UCSD-AML1 (cell line): Measurements from ENCODE around the gene SCAMP4.

Experiments used
- DNase-seq: peaks from one replicate; lab custom pipeline; 2025; ENCODE audit not compliant: unreplicated experiment; lab: John Stamatoyannopoulos, UW

Gene SCAMP4

DNA sequence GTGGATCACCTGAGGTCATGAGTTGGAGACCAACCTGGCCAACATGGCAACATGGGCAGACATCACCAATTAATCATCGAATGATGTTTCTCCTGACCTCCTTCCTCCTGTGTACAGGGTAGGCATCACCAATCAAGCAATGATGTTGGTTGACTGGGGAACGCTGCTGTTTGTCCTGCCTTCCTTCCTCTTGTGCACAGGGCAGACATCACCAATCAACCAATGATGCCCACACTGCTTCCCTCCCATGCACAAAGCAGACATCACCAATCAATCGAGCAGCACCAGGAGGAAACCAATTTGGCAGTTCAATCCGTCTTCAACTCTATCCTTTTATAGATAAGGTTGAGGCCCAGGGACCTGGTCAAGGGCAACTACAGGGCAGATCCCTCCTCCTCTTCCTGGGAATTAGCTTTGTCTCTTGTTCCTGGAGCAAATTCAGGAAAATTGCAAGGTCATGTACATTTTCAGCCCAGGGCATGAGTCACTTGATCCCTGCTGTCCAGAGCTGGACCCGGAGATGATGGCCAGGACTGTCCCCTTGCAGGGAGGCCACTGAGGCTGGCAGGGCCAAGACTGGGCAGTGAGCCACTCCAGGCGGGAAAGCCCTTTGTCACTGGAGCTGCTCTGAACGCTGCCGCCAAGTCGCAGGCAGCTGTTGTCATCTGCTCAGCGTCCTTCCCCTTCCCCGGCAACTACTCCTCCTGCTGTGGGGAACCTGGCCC, 30.4 kb downstream of the SCAMP4 start:
- peak; percentile 37 for DNase-seq

DNA sequence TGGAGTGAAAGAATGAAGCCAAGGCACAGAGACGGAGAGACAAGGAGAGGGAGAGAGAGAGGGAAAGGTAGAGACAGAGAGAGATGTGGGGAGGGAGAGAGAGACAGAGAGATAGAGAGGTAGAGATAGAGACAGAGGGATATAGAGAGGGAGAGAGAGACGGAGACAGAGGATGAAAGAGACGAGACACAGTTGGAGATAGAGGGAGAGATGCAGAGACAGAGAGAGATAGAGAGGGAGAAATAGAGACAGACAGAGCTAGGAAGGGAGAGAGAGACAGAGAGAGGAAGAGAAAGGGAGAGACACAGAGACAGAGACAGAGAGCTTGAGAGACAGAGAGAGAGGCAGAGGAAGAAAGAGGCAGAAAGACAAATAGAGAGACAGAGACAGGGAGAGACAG, 31.2 kb downstream of the SCAMP4 start:
- no peak for DNase-seq

DNA sequence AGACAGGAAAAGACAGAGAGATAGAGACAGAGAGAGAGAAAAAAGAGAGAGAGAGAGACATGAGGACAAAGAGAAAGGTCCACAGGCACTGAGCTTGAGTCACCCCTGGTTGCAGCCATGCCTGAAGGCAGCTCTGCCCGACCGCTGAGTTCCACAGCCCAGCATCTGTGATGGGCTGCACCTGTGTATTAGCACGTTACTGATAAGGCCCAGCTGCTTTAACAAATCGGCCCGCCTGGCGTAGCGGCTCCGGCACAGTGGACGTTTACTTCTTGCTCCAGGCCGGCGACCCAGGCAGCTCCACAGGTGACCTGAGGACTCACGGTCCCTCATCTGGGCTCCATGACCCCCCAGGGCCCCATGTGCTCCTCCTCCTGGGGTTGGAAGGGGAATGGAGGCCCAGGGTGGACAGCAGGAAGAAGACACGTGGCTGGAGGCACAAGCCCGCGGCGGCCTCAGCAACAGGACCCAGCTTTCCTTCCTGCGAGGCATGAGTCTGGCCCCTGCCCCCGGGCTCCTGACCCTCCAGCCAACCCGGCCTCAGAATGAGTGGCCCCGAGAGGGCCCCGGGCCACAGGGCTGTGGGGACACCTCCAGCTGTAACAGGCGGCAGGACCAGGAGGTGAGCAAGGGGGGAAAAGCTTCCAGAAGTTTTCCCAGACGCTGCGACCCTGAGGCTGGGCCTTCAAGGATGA, 31.9 kb downstream of the SCAMP4 start:
- DNase-seq = no peak

DNA sequence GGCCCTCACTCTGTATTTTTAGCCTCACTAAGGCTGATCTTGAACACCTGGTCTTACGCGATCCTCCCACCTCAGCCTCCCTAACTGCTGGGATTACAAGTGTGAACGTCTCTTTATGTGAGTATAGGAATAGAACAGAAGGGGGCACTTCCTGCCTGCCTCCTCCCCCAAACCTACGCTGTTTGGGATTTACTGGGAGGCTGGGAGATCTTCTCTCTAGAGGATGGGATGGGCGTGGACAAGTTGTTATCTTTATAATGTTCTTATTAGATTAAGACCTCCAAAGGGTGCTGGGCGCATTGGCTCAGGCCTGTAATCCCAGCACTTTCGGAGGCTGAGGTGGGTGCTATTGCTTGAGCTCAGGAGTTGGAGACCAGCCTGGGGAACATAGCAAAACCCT, 32.9 kb downstream of the SCAMP4 start:
- DNase-seq = no peak

DNA sequence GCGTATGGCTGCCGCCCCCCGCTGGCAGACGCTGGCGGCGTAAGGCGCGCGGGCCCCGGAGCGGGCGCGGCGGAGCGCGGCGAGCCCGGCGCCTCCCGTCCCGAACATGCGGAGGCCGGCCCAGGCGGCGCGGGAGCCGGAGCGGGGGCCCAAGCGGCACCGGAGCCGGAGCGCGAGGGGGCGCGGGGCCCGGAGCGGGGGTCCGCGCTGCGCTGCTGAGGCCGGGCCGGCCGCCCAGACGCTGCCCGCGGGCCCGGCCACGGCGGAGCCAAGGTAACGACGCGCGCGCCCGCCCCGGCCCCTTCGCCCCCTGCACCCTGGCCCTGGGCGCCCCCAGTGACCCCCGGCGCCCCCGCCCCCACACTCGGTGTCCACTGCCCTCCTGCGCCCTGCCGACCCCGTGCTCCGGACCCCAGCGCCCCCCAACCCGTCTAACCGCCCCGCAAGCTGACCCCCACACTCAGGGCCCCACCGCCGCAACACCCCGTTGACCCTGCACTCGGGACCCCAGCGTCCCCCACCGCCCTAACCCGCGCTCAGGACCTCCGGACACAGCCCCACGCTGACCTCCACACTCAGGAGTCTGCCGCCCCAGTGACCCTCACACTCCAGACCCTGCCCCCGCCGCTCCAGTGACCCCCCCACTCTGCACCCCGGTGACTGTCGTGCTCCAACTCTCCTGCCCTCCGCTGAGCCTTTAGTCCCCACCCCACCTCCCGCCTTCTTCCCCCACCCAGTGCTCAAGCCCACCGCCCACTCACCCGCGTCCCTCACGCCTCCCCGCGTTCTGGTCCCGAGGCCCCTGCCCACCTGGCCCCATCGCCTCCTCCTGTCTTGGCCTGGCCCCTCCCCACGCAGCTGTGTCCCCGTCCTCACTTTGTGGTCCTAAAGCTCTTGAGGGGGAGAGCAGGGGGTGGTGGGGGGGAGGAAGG, 36.2 kb downstream of the SCAMP4 start, which contains the start of gene CSNK1G2:
Gene CSNK1G2, plus strand, starts transcription at position 27 of the 932 bp plus-strand sequence. CDS start 28,601 bp downstream, outside the sequence.
- DNase-seq = no peak

DNA sequence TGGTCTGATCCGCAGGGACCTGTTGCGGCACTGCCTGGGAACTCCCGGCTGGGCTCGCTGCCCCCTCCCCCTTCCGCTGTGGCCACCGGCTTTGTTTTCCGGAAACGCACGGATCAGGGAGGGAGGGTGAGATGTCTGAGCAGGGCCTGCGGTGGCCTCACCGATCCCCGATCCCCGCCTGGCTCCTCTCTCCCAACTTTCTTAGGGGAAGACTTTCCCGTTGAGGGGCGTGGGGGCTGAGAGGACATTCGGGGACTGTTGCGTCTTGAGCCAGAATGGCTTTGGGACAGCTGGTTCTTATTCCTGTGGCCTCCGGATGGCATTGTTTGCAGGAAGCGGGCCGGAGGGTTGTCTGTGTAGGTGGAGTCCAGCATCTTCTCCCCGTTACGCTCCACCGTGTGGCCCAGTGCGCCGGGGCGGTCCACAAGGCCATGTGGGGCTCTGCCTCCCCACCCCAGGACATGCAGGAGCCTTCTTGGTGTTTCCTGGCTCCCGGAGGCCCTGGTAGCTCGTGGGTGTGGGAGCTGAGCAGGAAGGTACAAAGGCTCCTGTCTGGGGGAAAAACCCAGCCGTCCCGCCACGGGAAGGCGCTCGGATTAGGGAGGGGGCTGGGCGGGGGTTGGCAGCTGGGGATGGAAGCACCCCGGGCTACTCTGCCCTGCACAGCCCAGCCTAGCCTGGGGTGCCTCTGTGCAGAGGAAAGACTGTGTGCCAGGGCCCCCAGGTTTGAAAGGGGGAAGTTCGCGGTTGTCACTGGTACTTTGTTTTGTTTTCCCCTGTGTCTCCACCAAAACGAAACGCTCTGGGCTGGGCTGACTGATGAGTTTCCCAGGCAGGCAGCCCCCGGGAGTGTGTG, 37.1 kb downstream of the SCAMP4 start:
- DNase-seq = peak; percentile 84

DNA sequence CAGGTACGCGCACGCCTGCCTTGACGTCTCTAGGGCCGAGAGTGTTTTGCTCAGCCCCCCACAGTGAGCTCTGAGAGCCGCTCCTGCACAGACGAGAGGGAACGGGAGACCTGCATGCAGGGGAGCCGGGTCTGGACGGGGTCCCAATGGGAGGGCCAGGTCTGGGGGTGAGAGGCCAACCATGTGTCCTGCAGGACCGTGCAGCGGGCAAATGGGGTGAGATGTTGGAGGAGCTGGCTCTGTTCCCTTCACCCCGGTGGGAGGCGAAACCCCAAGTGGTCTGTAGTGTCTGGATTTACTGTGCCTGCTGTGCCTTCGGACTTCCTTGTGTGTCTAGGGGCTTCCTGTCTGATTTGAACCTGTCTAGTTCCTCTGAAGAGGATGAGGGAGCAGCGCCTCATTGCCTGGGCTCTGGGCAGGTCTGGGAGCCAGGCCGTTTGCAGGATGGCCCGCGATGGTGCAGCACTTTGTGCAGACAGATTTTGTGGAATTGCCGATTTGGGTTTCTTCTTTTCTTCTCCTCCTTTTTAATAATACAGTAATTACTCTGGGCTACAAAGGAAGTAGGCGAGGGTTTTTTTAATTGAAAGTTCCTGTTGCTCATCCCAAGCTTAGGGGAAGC, 37.8 kb downstream of the SCAMP4 start:
- peak; percentile 47 for DNase-seq

DNA sequence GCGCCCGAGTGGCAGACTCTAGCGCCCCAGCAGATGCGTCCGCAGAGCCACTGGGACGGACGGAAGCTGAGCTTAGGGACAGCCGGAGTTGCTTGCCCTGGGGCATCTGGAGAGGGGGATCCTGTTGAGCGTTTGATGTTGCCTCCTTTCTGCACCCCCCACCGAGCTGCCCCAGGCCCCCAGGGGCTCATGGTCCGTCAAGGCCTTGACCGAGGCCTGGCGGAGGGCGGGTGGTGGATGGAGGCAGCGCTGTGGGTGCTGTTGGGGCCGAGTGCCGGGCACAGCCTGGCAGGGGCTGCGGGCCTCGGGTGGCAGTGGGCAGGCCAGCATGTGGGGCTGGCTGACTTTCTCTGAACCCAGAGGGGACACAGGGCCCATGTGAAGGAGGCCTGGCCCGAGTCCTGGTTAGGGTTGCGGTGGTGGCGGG, 38.5 kb downstream of the SCAMP4 start:
- DNase-seq = no peak

DNA sequence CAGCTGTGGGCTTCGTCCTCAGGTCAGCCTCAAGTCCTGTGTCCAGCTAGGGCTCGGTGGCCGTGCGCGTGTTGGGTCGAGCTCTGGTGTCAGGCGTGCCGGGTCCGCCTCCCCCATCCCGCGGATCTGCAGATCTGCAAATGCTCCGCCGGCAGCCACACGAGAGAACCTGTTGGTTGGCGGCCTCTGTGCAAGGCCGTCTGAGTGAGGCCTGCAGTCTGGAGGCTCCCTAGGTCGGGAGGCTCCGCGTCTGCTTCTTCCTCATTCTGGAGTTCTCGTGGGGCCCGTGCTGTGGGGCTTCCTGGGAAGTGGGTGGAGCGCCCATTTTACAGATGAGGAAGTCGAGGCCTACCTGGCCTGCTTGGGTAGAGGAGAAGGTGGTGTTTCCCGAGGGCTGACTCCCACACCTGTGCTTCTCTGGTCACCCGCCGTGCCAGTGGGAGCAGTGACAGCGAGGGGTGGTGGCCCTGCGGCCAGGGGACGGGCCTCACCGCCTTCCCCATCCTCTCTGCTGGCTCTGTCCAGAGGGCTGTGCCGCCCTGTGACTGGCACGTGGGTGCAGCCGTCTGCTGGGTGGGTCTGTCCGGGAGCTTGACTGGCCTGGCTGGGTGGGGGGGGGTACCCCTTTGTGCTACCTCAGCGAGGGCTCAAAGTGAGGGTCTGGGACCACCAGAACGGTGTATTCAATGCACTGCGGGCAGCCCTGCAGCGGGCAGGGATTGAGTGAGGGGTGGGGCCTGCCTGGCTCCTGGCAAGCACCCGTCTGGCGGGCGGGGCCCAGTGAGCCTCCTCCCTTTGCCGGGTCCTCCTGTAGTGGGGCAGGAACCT, 39.1 kb downstream of the SCAMP4 start:
- DNase-seq = no peak

DNA sequence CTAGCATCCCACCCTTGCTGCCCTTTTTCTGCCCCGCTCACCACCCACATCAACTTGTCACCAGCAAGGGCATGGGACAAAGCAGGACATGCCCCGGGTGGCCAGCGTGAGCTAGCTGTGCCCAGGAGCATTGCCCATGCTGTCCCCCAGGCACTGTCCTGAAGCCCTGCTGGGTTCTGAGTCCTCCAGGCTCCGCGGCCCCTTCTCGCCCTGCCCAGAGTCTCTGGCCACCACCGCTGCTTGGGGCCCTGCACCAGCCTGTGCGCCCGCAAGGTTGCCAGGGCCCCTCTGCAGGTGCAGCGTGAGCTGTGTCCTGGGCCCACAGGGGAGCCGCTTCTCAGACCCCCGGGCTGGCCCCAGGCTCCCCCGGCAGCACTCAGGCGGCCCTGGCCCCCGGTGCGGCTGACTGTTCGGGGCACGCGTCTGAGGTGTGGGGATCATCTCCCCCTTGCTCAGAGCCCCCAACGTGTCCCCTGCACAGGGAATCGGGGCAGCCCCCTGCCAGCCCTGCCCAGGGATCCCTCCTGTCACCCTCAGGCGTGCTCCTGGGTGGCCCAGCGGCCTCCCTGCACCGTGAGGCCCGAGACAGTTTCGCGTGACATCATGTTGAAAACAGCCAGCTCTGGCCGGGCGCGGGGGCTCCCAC, 39.8 kb downstream of the SCAMP4 start:
- no peak for DNase-seq

DNA sequence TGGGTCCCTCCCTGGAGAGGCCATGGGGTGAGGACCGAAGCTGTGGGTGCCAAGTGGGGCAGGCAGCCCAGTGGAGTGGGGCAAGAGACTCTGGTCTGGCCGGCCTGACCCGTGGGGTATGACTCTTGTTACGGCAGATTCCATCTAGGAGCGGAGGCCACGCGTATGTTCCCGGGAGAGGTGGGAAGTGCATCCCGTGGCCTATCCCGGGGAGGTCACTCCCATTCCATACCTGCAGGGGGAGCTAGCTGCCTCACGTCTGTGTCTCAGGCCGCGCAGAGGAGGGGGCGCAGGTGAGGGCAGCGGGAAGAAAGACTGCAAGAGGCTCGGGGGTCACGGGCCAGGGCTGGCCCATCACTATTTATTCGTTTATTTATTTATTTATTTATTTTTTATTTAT, 40.7 kb downstream of the SCAMP4 start:
- DNase-seq = peak; percentile 25

DNA sequence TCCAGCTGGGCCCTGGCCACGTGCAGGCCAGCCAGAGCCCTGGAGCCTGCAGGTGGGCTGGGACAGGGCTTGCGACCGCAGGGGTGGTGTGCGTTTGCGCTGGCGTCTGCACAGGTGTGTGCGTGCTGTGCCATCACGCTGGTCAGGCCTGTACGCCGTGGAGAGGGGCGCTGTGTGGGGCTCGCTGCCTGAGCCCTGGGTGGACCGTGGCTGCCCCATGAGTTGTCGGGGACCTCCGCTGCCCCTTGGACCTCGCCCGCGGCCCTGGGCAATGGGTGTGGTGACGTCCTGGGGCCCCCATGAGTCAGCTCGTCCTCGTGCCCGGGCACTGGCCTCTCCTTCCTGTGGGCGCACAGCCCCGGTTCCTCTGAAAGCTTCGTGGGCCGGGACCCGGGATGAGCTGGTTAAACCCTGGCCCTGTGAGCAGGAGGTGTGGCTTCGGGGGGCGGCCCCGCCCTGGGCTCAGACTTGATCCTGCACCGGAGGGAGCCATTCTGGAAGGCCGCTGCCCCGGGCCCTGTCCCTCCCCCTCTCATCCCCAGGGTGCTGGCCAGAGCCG, 42.5 kb downstream of the SCAMP4 start:
- no peak for DNase-seq

DNA sequence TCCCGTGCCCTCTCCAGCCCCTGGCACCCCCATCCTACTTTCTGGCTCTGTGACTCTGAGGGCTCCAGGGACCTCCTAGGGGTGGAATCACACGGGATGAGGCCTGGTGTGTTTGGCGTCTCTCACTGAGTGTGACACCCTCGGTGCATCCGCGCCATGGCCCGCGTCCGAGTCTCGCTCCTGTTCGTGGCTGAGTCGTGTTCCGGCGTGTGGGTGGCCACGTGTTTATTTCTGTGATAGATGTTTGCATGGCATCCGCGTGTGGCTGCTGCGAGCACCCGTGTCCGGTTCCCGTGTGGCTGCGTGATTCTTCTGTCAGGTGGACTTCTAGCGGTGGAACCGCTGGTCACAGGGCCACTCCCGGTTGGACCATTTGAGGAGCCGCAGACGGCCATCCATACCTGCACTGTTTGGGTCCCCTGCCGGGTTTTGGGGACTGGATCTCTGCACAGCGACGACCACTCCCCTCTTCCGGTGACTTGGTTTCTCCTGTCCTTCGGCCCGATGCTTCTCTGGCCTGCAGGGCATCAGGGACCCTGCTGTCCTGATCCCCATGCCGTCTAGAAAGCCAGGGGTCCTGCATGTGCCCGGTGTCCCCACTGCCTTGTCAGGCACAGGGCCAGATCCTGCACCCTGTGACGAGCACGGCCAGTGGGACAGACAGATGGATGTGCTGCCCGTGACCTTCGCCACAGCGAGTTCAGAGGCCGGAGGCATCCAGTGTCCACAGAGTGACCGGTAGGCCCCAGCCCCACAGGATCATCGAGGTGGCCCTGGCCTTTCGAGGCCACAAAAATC, 44.3 kb downstream of the SCAMP4 start:
- no peak for DNase-seq

DNA sequence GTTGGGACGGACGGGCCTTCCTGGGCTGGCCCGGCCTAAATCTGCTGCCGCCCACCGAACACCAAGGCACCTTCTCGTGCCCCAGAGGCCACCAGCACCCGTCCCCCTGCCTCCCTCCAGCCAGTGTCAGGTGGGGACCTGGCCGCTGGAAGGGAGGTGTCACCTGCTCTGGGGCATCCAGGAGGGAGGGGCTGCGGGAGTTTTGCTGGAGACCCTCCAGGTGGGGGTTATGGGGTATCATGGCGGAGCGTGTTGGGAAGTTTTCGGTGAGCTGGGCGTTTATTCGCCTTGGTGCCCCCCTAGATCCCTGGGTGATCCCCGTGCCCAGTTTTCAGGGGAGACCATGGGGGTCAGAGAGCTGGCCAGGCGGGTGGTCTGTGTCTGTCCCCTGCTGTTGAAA, 45.4 kb downstream of the SCAMP4 start:
- DNase-seq = no peak

DNA sequence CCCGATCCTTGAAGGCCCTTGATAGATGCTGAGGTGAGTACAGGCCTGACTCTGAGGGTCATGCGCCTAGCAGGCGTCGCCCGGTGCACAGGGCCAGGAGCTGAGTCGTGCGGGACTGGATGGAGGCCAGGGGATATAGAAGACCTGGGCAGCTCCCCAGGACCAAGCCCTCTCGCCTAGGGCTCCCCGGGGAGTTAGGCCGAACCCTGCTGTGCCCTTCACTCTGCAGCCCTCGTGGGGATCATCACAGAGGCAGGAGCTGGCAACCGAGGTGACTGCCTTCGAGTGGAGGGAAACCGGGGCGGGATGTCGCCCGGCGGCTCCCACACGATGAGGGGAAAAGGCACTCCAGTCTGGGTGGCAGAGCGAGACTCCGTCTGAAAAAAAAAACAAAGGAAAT, 47.4 kb downstream of the SCAMP4 start:
- DNase-seq = no peak

DNA sequence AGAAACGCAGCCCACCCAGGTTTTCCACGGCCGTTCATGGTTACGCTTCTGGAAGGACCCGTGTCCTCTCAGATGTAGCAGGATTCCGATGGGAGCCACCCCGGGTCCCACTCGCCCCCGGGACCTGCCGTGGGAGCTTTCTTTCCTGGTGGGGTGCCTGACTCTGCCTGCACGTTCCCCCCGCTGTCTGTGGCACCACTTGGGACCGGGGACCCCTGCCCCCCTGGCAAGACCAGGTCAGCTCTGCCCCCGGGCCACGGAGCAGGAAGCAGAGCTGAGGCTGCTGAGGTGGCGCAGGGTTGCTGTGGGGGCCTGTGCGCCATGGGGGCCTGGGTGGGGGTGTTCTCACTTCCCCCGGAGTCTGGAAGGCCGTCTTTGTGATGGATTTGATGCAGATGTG, 47.8 kb downstream of the SCAMP4 start:
- DNase-seq = no peak

DNA sequence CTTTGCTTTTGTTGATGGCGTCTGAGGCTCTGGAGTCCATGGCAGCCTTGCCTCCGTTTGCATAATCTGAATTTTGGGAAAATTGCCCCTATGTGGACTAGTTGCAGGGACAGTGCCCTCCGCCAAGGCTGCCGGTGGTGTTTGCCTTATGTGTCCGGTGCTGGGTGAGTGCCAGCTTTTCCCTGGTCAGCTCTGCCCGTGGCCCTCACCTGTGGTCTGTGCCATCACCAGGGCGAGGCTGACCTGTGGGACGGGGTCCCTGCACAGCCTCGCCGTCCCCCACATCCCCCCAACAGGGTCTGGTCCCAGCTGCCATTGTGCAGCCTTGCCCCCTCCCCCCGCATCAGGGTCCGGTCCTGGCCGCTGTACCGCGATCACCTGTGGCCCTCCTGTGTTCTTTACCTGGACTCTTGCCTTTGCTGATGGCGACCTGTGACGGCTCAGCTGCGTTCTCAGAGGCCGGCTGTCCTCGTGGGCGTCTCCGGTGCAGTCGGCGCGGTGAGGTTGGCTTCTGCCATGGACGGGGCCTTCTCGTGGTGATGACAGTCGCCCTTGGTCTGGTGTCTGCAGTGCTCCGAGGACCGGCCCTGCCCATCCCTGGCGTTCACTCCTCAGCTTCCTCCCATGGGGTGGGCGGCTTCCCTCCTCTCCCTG, 48.4 kb downstream of the SCAMP4 start:
- no peak for DNase-seq
